Astrocyte of the cerebellum (primary cell): ENCODE data around the gene KCNA10.
A peak's percentile ranks its signal among the peaks of the same experiment; 100 is the strongest.

Experiments
- DNase-seq: peaks from one replicate; pipeline ENCODE4 v3.0.0-alpha.2; 2011; ENCODE audit warnings: low read depth
- H3K4me3 ChIP-seq: 2 replicates; pipeline ENCODE4 v1.5.1; 2011; ENCODE audit warnings: mild to moderate bottlenecking, low read depth, low read length, moderate library complexity
- in situ Hi-C: cut with HindIII; loops from 2 replicates; pipeline ENCODE4 v1.10.0; 2017; ENCODE audit warnings: low sequenced_read_pairs
- TF ChIP-seq, protein P1 (sequence below): IDR thresholded peaks from 2 replicates; pipeline ENCODE4 v1.5.1; 2012; ENCODE audit warnings: low read length, low read depth, moderate library complexity, mild to moderate bottlenecking; ENCODE audit errors: missing control alignments

Gene KCNA10

DNA sequence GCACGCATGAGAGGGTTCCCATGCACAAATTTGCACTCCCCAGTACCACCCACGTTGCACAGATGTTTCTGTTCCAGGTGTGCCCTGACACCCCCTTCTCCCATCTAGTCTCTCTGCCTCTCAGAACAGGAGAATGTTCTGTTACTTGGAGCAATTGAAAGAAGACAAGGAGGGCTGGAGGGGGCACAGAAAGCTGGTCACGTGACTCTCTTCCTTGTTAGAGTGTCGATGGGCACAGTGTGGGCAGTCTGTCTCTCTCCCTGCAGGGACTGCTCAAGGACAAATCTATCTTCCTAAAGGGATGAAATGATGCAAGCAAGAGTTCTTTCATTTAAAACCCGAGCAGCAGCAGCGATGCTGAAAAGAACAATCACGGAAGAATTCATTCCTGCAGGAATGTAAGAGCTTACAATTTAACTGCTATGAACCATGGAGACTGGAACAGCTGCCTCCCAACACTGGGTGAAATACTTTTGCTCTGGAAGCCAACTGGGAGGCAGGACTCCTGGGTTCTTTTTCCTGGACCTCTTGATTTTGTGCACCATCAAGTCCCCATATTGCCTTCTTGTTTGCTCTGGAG, 7.3 kb upstream of the KCNA10 start:
- DNase-seq, result no peak
- TF ChIP-seq, protein P1, sequence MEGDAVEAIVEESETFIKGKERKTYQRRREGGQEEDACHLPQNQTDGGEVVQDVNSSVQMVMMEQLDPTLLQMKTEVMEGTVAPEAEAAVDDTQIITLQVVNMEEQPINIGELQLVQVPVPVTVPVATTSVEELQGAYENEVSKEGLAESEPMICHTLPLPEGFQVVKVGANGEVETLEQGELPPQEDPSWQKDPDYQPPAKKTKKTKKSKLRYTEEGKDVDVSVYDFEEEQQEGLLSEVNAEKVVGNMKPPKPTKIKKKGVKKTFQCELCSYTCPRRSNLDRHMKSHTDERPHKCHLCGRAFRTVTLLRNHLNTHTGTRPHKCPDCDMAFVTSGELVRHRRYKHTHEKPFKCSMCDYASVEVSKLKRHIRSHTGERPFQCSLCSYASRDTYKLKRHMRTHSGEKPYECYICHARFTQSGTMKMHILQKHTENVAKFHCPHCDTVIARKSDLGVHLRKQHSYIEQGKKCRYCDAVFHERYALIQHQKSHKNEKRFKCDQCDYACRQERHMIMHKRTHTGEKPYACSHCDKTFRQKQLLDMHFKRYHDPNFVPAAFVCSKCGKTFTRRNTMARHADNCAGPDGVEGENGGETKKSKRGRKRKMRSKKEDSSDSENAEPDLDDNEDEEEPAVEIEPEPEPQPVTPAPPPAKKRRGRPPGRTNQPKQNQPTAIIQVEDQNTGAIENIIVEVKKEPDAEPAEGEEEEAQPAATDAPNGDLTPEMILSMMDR, result no peak
- in situ Hi-C loops, result no loop called here
- H3K4me3 ChIP-seq, result no peak overlapping the region

DNA sequence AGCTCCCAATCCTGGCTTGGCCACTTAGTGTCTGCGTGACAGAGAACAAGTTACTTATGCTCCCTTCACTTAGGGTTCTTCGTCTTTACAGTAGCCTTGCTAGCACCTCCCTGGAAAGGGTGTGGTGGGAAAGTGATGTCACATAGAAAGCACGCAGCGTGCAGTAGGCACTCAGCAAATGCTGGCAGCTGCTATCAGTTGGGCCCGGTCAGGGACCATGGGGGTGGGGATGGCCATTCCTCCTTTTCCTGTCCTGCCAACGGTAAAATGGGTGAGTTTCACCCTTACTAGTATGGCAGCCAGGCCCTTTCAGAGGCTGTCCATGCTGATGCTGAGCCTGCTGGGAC, 6.2 kb upstream of the KCNA10 start:
- TF ChIP-seq, protein P1, result no peak
- DNase-seq, result no peak
- H3K4me3 ChIP-seq, result no peak overlapping the region
- in situ Hi-C loops, result no loop called here

DNA sequence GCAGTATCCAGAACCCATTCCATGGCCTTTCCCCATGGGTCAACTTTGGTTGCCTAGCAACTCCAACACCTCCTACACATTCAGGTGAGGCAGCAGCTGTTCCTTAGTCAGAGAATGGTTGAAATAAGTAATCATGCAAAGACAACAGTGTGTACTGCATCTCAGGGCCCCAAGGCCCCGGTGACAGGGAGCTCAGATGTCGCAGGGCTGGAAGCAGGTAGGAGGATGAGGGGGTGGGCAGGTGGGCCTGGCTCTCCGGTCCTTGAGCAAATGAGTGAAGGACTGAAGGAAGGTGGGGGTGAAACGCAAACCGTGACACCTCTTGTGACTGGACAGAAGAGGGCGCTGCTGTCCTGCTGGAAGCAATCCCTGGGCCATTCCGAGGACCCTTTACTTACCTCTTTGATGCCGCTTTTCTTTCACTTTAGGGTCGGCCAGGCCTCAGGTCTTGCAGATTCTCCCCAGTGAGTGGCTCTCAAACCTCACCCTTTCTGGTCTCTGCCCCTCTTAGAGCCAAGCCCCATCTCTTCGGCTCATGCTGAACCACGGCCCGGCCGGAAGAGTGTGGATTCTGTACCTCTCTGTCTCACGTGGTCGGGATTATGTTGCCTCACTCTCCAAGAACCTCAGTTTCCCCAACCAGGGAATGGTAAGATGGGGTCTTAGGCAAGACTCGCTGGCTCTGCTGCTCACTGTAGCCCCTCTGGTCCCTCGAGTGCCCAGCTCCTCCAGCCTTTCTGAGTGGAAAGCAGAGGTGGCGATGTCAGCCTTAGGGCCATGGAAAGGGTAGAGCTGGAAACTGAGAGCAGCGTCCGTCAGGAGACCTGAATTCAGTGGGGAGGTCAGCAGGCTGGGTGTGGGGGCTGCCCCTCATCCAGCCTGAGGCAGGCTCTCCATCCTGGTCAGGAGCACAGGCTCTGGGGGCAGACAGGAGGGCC, 5.6 kb upstream of the KCNA10 start:
- in situ Hi-C loops, result no loop called here
- no peak overlapping the region for H3K4me3 ChIP-seq
- TF ChIP-seq, protein P1, result peak; percentile 53

DNA sequence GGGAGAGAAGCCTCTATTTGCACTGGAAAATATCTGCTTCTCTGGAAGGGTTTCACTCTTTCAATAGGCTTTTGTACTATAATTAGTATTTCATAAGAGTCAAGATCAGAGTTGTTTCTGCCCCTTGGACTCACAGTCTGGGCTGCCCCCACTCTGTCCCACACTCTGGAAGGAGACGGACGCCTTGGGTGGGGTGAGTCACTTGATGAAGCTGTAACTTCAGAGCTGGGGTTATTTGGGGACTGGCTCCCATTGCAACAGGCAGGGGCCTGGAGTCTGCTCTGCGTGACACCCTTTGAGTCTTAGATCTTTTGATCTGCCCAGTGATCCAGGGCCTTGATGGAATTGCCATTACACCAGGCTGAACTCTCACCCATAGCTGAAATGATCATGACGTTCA, 4.0 kb upstream of the KCNA10 start:
- DNase-seq, result no peak
- TF ChIP-seq, protein P1, result no peak

More for the DNA sequence above, 5.6 kb upstream of the KCNA10 start:
- DNase-seq, result no peak

DNA sequence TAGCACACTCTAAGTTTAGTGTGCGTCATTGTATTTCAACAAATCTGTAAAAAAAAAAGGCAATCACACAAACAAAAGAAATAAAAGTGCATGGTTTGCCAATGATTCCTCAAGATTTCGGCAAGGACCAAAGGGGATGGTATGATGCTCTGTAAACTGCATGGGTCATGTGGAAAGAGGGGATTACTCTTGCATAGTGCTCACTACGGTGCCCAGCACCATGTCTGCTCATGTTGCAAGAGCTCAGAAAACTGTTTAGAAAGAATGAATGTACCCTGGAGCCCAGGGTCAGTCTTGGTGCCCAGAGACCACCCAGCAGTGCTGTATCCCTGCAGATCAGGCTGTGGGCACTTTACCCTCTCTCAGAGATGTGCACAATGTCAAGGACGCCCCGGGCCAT, 3.6 kb upstream of the KCNA10 start:
- TF ChIP-seq, protein P1, result no peak
- no peak for DNase-seq
- no peak overlapping the region for H3K4me3 ChIP-seq
- in situ Hi-C loops, result no loop called here

More for the DNA sequence above, 4.0 kb upstream of the KCNA10 start:
- in situ Hi-C loops, result no loop called here
- H3K4me3 ChIP-seq, result no peak overlapping the region

DNA sequence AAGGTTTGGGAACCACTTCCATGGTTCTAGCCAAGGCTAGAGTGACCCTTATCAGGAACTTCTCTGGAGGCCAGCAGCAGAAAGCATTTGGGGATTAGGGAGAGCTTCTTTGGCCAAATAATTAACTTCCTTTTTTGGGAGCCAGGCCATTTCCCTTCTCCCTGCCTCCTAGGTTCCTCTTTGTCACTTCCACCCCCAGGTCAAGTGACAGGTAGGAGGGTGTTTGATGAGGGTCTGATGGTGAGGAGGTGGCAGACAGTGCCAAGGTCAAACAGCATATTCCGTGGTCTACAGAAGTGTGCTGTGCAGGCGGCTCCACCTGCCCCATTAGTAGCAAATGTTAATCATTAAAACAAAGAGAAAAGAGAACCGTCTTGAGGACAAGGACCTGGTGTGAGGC, 1.9 kb upstream of the KCNA10 start:
- no peak for DNase-seq

More for the DNA sequence above, 1.9 kb upstream of the KCNA10 start:
- no peak overlapping the region for H3K4me3 ChIP-seq
- in situ Hi-C loops, result no loop called here
- TF ChIP-seq, protein P1, result no peak
